ENCODE data around the gene GXYLT1. TPM values are rescaled to one million over a fixed set of nuclear protein-coding genes. Genes with fewer than 3 reads are reported as not detected.

GXYLT1 gene
- total and polyA plus RNA-seq, 9 of the 15 experiments (the other 6 are each of a cell fraction or from before 2014, with no cell fraction given), result 1.4 to 9.3 (median 5.5) TPM

DNA sequence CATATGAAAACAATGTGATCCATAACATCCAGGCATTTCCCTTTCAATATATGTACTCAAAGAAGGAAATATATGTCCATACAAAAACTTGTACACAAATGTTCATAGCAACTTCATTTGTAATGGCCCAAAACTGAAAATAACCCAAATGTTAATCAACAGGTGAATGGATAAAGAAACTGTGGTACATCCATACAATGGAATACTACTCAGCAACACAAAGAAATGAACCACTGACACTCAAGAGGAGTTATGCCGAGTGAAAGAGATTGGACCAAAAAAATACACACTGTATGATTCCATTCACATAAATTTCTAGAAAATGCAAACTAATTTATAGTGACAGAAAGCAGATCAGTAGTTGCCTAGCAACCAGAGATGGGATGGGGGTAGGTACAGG, 30.3 kb upstream of the GXYLT1 start:
- no peak for FAIRE-seq
- WGBS (ENCODE audit: insufficient coverage, low coverage, missing lambda C conversion rate), result 81% methylated on average over 1 of the region's 1 CpG
- Histone ChIP-seq H3K27ac (ENCODE audit: extremely low read depth, low read depth, low read length) (no peak overlapping the region), H3K4me2 (ENCODE audit: insufficient read depth, low read length) (no peak overlapping the region), H3K36me3 (ENCODE audit: control insufficient read depth, insufficient read depth, low read length) (no peaks in the 10 kb centered on the region), H4K20me1 (replicated peaks; ENCODE audit: control insufficient read depth, insufficient read depth, low read length) (no peaks in the 10 kb centered on the region), H3K4me3 (no peak overlapping the region), H3K4me1 (replicated peaks in 1 of 2; ENCODE audit: control insufficient read depth in 2 of 2, insufficient read depth in 2 of 2, low read length in 2 of 2) (0 out of 5 replicates have a peak, but pooled peaks cover 0 to 3% of the 10 kb centered on the region in 2 experiments), H3K9me3 (replicated peaks; ENCODE audit: control insufficient read depth, insufficient read depth, low read depth, low read length) (no peaks in the 10 kb centered on the region), H3K79me2 (ENCODE audit: control insufficient read depth, insufficient read depth, low read length) (no peaks in the 10 kb centered on the region), H3K27me3 (ENCODE audit: control insufficient read depth in 2 of 2, insufficient read depth in 2 of 2, low read length in 2 of 2) (no peaks in the 10 kb centered on the region), H3K9me1 (ENCODE audit: control insufficient read depth, insufficient read depth, low read length) (no peaks in the 10 kb centered on the region), H2AFZ (ENCODE audit: low read depth, low read length) (no peak overlapping the region), H3K9ac (ENCODE audit: insufficient read depth in 1 of 2, low read depth in 2 of 2, low read length in 2 of 2) (no peak overlapping the region)
- ChIA-PET POLR2A (no interaction called here), CTCF (ENCODE audit: low intra/inter-chr PET ratio) (no interaction called here)
- no peak for DNase-seq (ENCODE audit: extremely low read depth in 1 of 4, low spot score in 3 of 4)
- in situ Hi-C loops (cut with MboI) (no loop called here), intact Hi-C loops (cut with micrococcal nuclease) (no loop called here)
- no TSS peak for BruUV-seq (replicated peaks)
- ATAC-seq, result no peak
- TF ChIP-seq ZNF282 (CRISPR knock-in tag; IDR thresholded peaks at IDR 0.05) (no peak), CBX3 (IDR thresholded peaks at IDR 0.05; ENCODE audit: borderline replicate concordance in 1 of 2, low read length in 2 of 2) (peak in 1 of 2 experiments; percentile 42; a peak in 1 of 3 replicates), ZNF384 (IDR thresholded peaks at IDR 0.05; ENCODE audit: low read depth, low read length) (no peak), ZNF146 (CRISPR knock-in tag; IDR thresholded peaks at IDR 0.05; ENCODE audit: unreplicated experiment) (peak; percentile 76), SAFB2 (IDR thresholded peaks at IDR 0.05; ENCODE audit: borderline replicate concordance, low read depth, low read length, severe bottlenecking) (no peak), RBM25 (IDR thresholded peaks at IDR 0.05; ENCODE audit: low read depth, low read length, severe bottlenecking) (peak; percentile 30), RFX1 (IDR thresholded peaks at IDR 0.05) (peak; percentile 81), FOXA1 (IDR thresholded peaks at IDR 0.05; ENCODE audit: borderline replicate concordance) (no peak), PCBP2 (IDR thresholded peaks at IDR 0.05; ENCODE audit: low read depth, low read length, poor library complexity, severe bottlenecking) (no peak)
